Neural cell (in vitro differentiated cells): Measurements from ENCODE around the gene PCNX2.

Experiments used
- EZH2 ChIP-seq: fragments of 200-600, 300-800 bp; shearing (Covaris generic), sonication (generic); IDR thresholded peaks from 2 replicates; pipeline ENCODE4 v1.6.1; 2014; ENCODE audit warnings: antibody characterized with exemption, low read length, borderline replicate concordance, mild to moderate bottlenecking; ENCODE audit not compliant: insufficient read depth, poor library complexity, severe bottlenecking
- MXI1 ChIP-seq: fragments of 450-650 bp; conservative IDR thresholded peaks from 2 replicates; pipeline ENCODE4 v1.6.1; 2014; ENCODE audit warnings: antibody characterized with exemption, mild to moderate bottlenecking; ENCODE audit not compliant: poor library complexity, severe bottlenecking
- POLR2AphosphoS5 ChIP-seq: IDR thresholded peaks from 2 replicates; pipeline ENCODE4 v1.6.1; 2012
- RAD21 ChIP-seq: fragments of 450-650 bp; conservative IDR thresholded peaks from 2 replicates; pipeline ENCODE4 v1.6.1; 2014; ENCODE audit warnings: antibody characterized with exemption, mild to moderate bottlenecking, moderate library complexity
- TAF1 ChIP-seq: IDR thresholded peaks from 2 replicates; pipeline ENCODE4 v1.6.1; 2012; ENCODE audit warnings: low read depth
- TF ChIP-seq, protein P1 (sequence below): fragments of 450-650 bp; IDR thresholded peaks from 2 replicates; pipeline ENCODE4 v1.5.1; 2014; ENCODE audit warnings: antibody characterized with exemption, mild to moderate bottlenecking, moderate library complexity; ENCODE audit not compliant: poor library complexity, severe bottlenecking

DNA sequence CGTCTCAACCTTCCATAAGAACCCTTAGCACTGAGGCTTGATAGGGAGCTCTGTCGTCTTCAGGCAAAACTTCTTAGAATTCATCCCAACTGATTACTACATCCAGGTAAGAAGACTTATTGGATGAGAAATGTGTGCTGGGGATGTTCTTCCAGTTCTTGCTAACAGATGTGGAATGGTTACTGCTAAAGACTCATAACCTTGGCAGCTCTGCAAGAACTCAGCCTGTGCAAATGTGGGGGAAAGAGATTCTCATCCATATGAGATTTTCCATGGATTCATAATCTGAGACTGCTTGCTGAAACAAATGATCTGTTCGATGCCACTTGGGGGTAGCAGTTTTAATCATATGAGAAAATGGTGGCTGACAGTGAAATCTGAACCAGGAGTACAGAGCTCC, 296.9 kb downstream of the PCNX2 start:
- TF ChIP-seq MXI1 (no peak), RAD21 (no peak), POLR2AphosphoS5 (no peak), TAF1 (no peak), EZH2 (no peak)
- TF ChIP-seq, protein P1, sequence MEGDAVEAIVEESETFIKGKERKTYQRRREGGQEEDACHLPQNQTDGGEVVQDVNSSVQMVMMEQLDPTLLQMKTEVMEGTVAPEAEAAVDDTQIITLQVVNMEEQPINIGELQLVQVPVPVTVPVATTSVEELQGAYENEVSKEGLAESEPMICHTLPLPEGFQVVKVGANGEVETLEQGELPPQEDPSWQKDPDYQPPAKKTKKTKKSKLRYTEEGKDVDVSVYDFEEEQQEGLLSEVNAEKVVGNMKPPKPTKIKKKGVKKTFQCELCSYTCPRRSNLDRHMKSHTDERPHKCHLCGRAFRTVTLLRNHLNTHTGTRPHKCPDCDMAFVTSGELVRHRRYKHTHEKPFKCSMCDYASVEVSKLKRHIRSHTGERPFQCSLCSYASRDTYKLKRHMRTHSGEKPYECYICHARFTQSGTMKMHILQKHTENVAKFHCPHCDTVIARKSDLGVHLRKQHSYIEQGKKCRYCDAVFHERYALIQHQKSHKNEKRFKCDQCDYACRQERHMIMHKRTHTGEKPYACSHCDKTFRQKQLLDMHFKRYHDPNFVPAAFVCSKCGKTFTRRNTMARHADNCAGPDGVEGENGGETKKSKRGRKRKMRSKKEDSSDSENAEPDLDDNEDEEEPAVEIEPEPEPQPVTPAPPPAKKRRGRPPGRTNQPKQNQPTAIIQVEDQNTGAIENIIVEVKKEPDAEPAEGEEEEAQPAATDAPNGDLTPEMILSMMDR: no peak
